CD4-positive, alpha-beta T cell treated with Interleukin-15 for 4 hours (primary cell): Measurements from ENCODE around the gene DENND6B.
A peak's percentile ranks its signal among the peaks of the same experiment; 100 is the strongest.
"Not testable (repeated sequence)": the region's sequence is repeated elsewhere in the genome, so short reads cannot be mapped to it uniquely, and the experiment has no call there.

Source experiments
- DNase-seq: peaks from one replicate; pipeline ENCODE4 v3.0.0-alpha.2; 2020; ENCODE audit warnings: low spot score

DENND6B gene

DNA sequence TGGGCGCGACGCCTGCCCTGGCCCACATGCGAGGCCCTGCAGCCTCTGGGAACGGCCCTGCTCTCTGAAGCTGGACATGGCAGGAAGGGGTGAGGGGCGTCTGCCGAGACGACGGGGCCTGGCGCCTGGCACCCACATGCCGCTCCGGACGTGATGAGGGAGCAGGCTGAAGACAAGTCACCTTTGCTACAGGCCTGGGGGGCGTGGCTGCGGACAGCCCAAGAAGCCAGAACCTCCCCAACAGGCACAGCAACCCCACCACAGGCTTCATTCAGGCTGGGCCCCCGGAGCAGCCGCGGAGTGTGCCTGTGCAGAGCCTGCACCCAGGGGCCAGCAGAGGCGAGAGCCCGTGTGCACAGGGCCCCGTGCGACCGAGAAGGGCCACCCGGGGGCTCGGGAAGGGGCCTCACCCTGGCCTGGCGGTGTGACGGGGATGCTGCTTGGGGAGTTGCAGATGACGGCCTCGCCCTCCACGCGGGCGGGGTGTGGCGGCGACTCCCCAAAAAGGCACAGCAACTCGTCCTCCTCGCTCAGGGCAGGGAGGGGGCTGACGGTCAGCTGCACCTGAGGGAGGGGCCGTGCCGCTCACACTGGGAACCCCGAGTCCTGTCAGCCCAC lies 40.0 kb downstream of the DENND6B start:
- DNase-seq, result no peak

DNA sequence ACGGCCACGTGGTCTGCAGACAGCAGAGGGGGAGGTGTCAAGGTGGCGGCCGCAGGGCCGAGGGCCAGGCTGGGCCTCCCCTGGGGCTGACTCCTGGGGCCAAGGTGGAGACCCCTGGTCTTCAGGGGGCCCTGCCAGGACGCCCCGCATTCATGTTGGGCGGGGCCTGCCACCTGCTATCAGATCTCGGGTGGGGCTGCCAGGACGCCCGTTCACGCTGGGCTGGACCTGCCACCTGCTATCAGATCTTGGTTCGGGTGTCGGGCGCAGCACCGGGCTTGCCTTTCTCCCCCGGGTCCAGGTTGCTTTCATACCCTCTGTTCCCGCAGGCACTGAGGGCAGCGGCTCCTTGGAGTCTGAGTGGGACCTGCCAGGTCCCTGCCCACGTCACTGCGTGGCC lies 40.5 kb downstream of the DENND6B start:
- DNase-seq, result no peak

GRCh38 chr22:50285568-50286229 lies 41.1 kb downstream of the DENND6B start:
- no peak for DNase-seq

DNA sequence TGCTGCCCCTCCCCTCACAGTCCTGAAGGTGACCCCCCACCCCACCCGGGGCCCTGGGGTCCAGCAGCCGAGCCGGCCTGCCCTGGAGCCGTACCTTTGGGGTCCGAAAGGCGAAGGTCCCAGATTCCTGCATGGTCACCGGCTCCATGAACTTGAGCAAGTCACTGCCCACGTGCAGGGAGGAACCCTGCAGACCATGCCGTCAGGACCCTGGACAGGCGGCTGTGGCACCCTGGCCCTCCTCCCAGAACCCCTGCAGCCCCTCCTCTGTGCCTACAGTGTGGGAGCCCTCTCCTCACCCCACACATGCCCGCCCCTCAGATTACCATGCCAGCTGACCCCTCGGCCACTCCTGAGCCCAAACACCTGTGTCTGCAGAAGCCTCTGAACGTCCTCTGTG lies 42.3 kb downstream of the DENND6B start:
- DNase-seq, result no peak

GRCh38 chr22:50283821-50284220 lies 43.0 kb downstream of the DENND6B start:
- no peak for DNase-seq

GRCh38 chr22:50282361-50283155 lies 44.3 kb downstream of the DENND6B start:
- no peak for DNase-seq

DNA sequence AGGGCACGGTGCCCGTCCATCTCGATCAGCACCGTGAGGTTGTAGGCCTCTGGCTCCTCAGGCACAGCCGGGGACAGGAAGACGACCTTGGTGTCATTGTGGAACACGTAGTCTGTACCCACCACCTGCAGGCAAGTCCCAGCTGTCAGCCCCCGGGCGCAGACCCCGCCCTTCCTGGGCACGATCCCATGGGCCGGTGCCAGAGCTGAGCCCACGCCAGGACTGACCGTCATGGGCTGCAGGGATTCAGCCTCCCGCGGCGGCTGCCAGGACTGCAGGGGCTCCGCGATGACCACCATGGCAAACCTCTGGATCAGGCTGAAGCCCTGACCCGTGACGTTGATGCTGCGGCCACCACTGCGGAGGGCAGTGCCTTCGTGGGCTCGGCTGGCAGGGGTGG lies 44.9 kb downstream of the DENND6B start:
- no peak for DNase-seq

DNA sequence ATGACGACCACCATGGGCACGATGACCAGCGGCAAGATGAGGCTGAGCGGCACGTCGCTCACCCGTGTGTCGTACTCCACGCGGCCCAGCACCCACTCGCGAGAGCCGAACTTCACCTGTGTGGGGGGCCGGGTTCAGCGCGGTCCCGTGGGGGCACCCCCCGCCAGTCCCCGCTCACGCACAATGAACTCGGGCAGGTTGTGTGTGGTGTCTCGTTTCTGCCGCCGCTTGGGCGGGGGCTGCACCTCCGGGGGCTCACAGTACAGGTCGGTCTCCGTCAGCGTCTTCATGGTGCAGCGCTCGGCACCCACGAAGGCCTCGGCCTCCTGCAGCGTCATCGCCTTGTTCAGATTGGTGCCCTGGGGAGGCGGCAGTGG lies 45.4 kb downstream of the DENND6B start:
- DNase-seq, result no peak

DNA sequence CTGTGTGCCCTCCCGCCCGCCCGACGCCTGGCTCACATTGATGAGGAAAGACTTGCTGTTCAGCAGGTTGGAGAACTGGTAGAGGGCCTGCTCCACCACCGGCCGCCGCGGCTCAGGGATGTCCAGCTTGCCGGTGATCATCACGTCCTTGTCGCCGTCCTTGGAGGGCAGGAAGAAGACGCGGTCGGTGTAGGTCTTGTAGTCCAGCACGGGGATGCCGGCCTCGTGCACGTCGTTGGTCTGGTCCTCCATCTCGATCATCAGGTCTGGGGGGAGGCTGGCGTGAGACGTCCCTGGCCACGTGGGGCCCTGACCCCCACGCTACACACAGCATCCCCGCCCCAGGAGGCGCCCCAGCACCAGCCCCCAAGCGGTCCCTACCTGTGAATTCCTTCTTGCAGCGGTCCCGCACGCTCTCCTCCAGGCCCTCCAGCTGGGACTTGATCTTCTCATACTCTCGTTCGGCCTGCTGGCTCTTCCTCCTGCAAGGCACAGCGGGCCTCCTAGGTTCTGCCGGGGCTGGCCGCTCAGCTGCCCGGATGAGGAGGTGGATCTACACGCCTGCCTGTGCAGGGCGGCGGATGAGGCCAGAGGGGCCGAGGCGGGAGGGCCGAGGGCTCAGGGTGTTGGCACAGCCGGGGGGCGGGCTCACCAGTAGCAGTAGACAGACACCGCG lies 46.0 kb downstream of the DENND6B start:
- no peak for DNase-seq

DNA sequence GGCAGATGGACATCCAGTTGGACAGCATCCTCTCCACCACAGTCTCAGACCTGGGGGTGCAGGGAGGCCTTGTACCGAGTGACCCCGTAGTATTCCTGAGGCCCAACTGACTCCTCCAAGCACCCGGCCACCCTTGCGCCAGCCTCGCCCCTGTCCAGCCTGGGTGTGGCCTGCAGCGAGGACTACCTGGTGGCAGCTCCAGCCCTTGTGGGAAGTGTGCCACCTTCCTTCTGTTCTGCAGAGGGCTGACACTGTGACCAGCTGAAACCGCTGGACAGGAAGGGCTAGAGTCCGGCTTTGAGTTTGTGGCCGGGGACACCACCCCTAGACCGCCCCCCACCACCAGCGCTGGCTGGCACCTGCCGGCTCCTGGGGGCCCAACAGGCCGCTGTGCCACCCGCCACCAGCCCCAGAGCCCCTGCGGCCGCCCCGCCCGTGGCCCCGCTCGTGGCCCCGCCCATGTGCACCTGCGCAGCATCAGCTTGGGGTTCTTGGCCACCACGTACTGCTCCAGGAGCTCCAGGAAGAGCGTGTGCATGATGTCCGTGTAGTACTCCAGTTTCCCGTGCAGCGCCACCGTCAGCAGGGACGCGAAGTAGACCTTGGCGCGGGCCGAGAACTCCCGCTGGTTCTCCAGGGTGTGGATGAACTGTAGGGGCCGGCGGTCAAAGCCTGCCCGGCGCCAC lies 46.6 kb downstream of the DENND6B start:
- no peak for DNase-seq

GRCh38 chr22:50278956-50279619 lies 47.7 kb downstream of the DENND6B start:
- DNase-seq, result no peak

DNA sequence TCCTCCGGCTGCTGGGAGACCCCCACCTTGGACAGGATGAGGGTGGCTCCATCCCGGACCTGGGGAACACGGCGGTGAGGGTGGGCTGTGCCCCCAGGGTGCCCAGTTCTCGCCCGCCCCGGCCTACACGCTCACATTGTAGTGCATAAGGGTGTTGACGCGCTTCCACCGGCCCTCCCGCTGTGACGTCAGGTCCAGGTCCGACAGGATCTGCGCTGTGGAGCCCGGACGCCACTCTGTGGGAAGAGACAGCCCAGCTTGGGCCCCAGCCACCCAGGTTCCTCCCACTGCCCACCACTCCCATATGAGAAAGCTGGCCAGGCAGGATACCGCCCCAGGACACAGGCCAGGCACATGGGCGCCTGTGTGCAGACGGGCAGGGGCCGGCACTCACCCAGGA lies 48.4 kb downstream of the DENND6B start:
- DNase-seq, result no peak

- no peak for DNase-seq
Observed at GRCh38 chr22:50277761-50278160, 49.1 kb downstream of the DENND6B start.

- DNase-seq, result peak; percentile 44
Observed at GRCh38 chr22:50276143-50276542, 50.7 kb downstream of the DENND6B start.

DNA sequence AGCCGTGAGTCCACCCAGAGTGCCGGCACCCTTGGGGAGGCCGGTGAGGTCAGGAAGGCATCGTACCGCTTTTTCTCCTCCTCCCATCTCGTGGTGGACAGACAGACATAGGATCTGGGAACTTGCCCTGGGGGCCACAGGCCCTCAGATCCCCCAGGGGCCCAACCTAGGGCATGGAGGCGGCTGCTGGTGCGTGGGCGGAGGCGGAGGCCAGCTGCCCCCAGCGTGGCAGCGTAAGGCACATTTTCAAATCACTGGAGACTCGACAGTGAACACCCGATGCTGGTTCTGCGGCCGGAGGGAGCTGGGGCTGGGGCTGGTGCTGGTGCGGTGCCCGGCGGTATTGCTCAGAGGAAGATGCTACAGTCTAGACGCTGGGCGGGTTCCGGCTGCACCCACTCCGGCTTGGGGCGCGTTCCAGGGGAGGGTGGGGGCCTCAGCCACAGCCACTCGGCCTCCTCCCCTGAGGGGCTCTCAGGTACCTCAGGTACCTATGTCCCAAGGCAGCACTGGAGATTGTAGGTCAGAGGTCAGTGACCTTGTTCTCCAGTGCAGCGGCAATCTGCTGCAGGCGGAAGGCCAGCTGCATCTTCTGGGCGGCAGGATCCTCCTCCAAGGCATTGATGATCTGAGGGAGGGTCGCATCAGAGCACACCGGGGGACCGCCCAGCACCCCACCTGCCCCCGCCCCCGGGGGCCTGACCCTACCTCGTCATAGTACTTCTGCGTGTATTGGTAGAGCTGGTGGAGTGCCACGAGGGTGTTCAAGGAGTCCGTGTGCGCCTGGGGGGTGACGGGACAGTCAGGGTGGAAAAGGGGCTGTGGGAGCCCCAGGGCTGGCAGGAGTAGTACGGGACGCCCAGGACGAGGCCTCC lies 51.4 kb downstream of the DENND6B start:
- no peak for DNase-seq

GRCh38 chr22:50274771-50275170 lies 52.0 kb downstream of the DENND6B start:
- no peak for DNase-seq

GRCh38 chr22:50274311-50274710 lies 52.5 kb downstream of the DENND6B start:
- DNase-seq, result peak; percentile 50

GRCh38 chr22:50273781-50274180 lies 53.0 kb downstream of the DENND6B start:
- DNase-seq, result not testable (repeated sequence)

- not testable (repeated sequence) for DNase-seq
Observed at GRCh38 chr22:50273352-50273751, 53.5 kb downstream of the DENND6B start.

DNA sequence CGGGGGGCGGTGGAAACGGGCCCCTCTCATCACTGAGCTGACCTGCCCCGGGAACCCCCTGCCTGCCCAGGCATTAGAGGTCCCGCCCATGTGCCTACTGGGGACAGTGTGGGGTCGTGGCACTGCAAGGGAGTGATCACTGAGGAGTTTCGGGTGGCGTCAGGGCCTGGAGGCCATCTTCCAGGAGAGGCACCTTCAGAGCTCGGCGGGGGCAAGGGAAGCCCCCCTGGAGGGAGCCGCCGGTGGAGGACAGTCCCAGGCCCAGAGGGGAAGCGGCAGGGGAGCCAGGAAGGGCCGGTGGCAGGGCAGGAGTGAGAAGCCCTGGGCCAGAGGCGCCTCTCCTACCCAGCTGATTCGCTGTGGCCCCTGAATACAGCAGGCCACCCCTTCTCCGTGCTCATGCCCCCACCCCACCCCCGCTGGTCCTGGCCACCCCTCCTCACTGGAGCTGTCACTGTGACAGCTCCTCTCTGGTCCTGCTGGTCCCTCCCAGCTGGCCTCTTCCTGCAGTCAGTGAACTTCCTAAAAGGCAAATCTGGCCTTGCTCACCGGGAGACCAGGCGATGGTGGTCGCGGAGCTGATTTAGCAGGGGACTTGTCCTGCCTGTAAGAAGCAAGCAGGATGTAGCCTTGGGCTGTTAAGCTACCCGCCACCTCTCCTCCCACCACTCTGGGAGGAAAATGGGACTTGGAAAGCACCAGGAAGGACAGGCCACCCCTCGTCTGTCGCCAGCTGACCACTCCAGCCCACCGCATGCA lies 54.6 kb downstream of the DENND6B start:
- DNase-seq, result no peak
